HL-60 (cell line): ENCODE measurements around the gene IGSF6.

Experiments used
- GABPA ChIP-seq: IDR thresholded peaks from 2 replicates; pipeline ENCODE4 v1.6.1; 2012; ENCODE audit warnings: low read depth
- TF ChIP-seq, protein P1 (sequence below): IDR thresholded peaks from one replicate; pipeline ENCODE4 v1.5.1; 2011; ENCODE audit warnings: low read length, control low read depth, inconsistent platforms; ENCODE audit not compliant: insufficient read depth
- TF ChIP-seq, protein P2 (sequence below): IDR thresholded peaks from 2 replicates; pipeline ENCODE4 v1.6.1; 2012; ENCODE audit warnings: low read depth; ENCODE audit not compliant: insufficient replicate concordance

DNA sequence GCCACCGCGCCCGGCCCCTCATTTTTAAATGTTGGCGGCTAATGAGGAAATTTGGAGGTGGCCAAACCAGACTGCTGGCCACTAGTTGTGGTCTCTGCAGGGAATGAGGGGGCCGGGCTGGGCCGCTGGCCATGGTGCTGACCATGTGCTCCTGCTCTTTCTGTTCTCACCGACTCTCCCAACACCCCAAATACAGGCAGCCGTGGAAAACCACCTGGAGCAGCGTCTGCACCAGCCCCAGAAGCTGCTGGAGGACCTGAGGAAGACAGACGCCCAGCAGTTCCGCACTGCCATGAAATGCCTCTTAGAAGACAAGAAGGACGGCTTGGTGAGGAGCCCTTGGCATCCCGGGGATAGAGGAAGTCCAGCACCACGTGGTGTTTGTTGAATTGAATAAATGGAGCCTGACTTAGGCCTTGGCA lies 32.6 kb upstream of the IGSF6 start:
- TF ChIP-seq, protein P1, sequence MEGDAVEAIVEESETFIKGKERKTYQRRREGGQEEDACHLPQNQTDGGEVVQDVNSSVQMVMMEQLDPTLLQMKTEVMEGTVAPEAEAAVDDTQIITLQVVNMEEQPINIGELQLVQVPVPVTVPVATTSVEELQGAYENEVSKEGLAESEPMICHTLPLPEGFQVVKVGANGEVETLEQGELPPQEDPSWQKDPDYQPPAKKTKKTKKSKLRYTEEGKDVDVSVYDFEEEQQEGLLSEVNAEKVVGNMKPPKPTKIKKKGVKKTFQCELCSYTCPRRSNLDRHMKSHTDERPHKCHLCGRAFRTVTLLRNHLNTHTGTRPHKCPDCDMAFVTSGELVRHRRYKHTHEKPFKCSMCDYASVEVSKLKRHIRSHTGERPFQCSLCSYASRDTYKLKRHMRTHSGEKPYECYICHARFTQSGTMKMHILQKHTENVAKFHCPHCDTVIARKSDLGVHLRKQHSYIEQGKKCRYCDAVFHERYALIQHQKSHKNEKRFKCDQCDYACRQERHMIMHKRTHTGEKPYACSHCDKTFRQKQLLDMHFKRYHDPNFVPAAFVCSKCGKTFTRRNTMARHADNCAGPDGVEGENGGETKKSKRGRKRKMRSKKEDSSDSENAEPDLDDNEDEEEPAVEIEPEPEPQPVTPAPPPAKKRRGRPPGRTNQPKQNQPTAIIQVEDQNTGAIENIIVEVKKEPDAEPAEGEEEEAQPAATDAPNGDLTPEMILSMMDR: no peak
- TF ChIP-seq, protein P2, sequence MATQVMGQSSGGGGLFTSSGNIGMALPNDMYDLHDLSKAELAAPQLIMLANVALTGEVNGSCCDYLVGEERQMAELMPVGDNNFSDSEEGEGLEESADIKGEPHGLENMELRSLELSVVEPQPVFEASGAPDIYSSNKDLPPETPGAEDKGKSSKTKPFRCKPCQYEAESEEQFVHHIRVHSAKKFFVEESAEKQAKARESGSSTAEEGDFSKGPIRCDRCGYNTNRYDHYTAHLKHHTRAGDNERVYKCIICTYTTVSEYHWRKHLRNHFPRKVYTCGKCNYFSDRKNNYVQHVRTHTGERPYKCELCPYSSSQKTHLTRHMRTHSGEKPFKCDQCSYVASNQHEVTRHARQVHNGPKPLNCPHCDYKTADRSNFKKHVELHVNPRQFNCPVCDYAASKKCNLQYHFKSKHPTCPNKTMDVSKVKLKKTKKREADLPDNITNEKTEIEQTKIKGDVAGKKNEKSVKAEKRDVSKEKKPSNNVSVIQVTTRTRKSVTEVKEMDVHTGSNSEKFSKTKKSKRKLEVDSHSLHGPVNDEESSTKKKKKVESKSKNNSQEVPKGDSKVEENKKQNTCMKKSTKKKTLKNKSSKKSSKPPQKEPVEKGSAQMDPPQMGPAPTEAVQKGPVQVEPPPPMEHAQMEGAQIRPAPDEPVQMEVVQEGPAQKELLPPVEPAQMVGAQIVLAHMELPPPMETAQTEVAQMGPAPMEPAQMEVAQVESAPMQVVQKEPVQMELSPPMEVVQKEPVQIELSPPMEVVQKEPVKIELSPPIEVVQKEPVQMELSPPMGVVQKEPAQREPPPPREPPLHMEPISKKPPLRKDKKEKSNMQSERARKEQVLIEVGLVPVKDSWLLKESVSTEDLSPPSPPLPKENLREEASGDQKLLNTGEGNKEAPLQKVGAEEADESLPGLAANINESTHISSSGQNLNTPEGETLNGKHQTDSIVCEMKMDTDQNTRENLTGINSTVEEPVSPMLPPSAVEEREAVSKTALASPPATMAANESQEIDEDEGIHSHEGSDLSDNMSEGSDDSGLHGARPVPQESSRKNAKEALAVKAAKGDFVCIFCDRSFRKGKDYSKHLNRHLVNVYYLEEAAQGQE: peak; percentile 90
- TF ChIP-seq GABPA: no peak
